ENCODE measurements around the gene OR5D16. TPM values are rescaled to one million over a fixed set of nuclear protein-coding genes. Genes with fewer than 3 reads are reported as not detected.

Gene OR5D16
- total and polyA plus RNA-seq, 2 of the 13 experiments (the other 11 are each of a cell fraction or from before 2014, with no cell fraction given): not detected

DNA sequence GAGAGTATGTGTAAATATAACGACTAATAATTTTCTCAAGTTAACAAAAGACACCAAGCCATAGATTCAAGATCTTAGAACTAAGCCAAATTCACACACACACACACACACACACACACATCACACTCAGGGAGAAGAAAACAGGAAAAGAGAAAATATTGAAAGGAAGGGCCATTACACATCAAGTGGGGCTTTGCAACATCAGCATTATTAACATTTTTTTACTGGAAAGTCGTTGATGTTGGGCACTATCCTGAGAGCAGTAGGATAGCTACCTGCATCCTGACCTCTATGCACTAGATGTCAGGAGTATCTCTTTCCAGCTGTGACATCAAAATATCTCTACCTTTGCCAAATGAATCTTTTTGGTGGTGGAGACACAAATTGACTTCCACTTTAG lies 8.9 kb downstream of the OR5D16 start:
- 2% methylated on average over 2 of the region's 2 CpGs for WGBS (ENCODE audit: low lambda C conversion rate)
- H3K9me3 ChIP-seq (ENCODE audit: low read length): peaks cover 23% of the 10 kb centered on the region
- no peaks in the 10 kb centered on the region for H3K36me3 ChIP-seq (replicated peaks in 1 of 2; ENCODE audit: control insufficient read depth in 1 of 2, insufficient read depth in 2 of 2, low read length in 2 of 2)
- intact Hi-C loops (cut with micrococcal nuclease; ENCODE audit: unreplicated experiment) (no loop called here), in situ Hi-C loops (cut with HindIII; ENCODE audit: extremely low pct_ligation_motif_present, low pct_unique_long_range_greater_than_20kb) (no loop called here)
- H3K4me2 ChIP-seq (ENCODE audit: low read depth, low read length): no peak overlapping the region
- DNase-seq (ENCODE audit: low spot score) (no peak), FAIRE-seq (no peak), ATAC-seq (no peak)
- H3K27ac ChIP-seq (ENCODE audit: extremely low read length, insufficient read depth, low read length): no peak overlapping the region
- no peak for TF ChIP-seq ZNF3 (CRISPR knock-in tag; IDR thresholded peaks at IDR 0.05)
- TF ChIP-seq NFE2 (CRISPR knock-in tag; IDR thresholded peaks at IDR 0.05): no peak
- peak; percentile 44; the same call in 1 of the 2 replicates for TF ChIP-seq MAFF (IDR thresholded peaks at IDR 0.05; ENCODE audit: low read depth, low read length)
- TF ChIP-seq MAFK (conservative IDR thresholded peaks at IDR 0.05 in 1 of 2, IDR thresholded peaks at IDR 0.05 in 1 of 2; ENCODE audit: low read length in 2 of 2): peak; percentile 32 to 74; a peak in 2 of 4 replicates
- no peaks in the 10 kb centered on the region for H4K20me1 ChIP-seq (ENCODE audit: insufficient read depth, low read length)
- H3K79me2 ChIP-seq (ENCODE audit: insufficient read depth, low read length): no peaks in the 10 kb centered on the region
- BruUV-seq (replicated peaks): no TSS peak
- CTCF ChIA-PET (ENCODE audit: low intra/inter-chr PET ratio, low total read pairs): no interaction called here
- no peaks in the 10 kb centered on the region for H3K27me3 ChIP-seq (ENCODE audit: control insufficient read depth in 1 of 2, insufficient read depth in 2 of 2, low read length in 2 of 2)
- POLR2A ChIA-PET: no interaction called here
- no peak overlapping the region for H2AFZ ChIP-seq (ENCODE audit: low read length)
- H3K4me1 ChIP-seq (ENCODE audit: insufficient read depth, low read length): no peaks in the 10 kb centered on the region
- H3K4me3 ChIP-seq (replicated peaks in 1 of 3; ENCODE audit: insufficient read depth in 1 of 3, low read depth in 2 of 3, low read length in 3 of 3): no peak overlapping the region
- H3K9ac ChIP-seq (ENCODE audit: insufficient read depth, low read depth, low read length): no peak overlapping the region

DNA sequence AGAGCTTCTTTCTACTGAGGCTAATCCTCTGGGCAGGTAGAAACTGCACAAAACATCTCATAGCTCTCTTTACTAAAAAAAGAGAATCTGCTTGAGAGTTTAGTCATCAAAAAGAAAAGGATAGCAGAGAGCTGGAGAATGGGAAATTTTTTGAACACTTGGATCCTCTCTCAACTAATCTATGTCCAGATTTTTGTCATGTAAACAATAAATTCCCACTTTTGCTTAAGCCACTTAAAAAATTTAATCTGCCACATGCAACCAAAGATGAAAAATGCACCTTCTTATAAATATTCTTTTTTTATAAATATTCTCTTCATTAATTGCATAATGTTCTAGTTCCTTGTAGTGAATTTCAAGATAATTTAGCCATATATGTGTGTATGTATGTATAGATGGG lies 10.5 kb downstream of the OR5D16 start:
- in situ Hi-C loops (cut with HindIII; ENCODE audit: extremely low pct_ligation_motif_present, low pct_unique_long_range_greater_than_20kb) (no loop called here), intact Hi-C loops (cut with micrococcal nuclease; ENCODE audit: unreplicated experiment) (no loop called here)
- DNase-seq (ENCODE audit: low spot score) (no peak), FAIRE-seq (no peak), ATAC-seq (no peak)
- TF ChIP-seq MAFK (conservative IDR thresholded peaks at IDR 0.05 in 1 of 2, IDR thresholded peaks at IDR 0.05 in 1 of 2; ENCODE audit: low read length in 2 of 2): peak; percentile 76 to 90
- TF ChIP-seq ZNF761 (CRISPR knock-in tag; conservative IDR thresholded peaks at IDR 0.05): no peak
- no peak for TF ChIP-seq ZNF335 (CRISPR knock-in tag; IDR thresholded peaks at IDR 0.05)
- peak; percentile 83 for TF ChIP-seq MAFF (IDR thresholded peaks at IDR 0.05; ENCODE audit: low read depth, low read length)
- TF ChIP-seq, protein P1, sequence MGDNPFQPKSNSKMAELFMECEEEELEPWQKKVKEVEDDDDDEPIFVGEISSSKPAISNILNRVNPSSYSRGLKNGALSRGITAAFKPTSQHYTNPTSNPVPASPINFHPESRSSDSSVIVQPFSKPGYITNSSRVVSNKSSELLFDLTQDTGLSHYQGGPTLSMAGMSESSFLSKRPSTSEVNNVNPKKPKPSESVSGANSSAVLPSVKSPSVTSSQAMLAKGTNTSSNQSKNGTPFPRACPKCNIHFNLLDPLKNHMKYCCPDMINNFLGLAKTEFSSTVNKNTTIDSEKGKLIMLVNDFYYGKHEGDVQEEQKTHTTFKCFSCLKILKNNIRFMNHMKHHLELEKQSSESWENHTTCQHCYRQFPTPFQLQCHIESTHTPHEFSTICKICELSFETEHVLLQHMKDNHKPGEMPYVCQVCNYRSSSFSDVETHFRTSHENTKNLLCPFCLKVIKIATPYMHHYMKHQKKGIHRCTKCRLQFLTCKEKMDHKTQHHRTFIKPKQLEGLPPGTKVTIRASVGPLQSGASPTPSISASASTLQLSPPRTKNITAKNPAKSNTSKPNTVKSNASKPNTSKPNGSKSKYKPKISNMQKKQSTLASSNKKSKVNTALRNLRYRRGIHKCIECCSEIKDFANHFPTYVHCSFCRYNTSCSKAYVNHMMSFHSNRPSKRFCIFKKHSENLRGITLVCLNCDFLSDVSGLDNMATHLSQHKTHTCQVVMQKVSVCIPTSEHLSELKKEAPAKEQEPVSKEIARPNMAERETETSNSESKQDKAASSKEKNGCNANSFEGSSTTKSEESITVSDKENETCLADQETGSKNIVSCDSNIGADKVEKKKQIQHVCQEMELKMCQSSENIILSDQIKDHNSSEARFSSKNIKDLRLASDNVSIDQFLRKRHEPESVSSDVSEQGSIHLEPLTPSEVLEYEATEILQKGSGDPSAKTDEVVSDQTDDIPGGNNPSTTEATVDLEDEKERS (CRISPR knock-in tag; IDR thresholded peaks at IDR 0.05): no peak
- TF ChIP-seq, protein P2, sequence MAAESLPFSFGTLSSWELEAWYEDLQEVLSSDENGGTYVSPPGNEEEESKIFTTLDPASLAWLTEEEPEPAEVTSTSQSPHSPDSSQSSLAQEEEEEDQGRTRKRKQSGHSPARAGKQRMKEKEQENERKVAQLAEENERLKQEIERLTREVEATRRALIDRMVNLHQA (CRISPR knock-in tag; IDR thresholded peaks at IDR 0.05): no peak
- TF ChIP-seq, protein P3, sequence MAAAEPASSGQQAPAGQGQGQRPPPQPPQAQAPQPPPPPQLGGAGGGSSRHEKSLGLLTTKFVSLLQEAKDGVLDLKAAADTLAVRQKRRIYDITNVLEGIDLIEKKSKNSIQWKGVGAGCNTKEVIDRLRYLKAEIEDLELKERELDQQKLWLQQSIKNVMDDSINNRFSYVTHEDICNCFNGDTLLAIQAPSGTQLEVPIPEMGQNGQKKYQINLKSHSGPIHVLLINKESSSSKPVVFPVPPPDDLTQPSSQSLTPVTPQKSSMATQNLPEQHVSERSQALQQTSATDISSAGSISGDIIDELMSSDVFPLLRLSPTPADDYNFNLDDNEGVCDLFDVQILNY (CRISPR knock-in tag; conservative IDR thresholded peaks at IDR 0.05): no peak
- no peak for TF ChIP-seq ZNF768 (CRISPR knock-in tag; IDR thresholded peaks at IDR 0.05)
- no peak for TF ChIP-seq ZNF773 (CRISPR knock-in tag; IDR thresholded peaks at IDR 0.05; ENCODE audit: borderline replicate concordance)
- TF ChIP-seq, protein P4, sequence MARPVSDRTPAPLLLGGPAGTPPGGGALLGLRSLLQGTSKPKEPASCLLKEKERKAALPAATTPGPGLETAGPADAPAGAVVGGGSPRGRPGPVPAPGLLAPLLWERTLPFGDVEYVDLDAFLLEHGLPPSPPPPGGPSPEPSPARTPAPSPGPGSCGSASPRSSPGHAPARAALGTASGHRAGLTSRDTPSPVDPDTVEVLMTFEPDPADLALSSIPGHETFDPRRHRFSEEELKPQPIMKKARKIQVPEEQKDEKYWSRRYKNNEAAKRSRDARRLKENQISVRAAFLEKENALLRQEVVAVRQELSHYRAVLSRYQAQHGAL (CRISPR knock-in tag; IDR thresholded peaks at IDR 0.05; ENCODE audit: not compliant biosample characterization): no peak
- Histone ChIP-seq H3K9ac (ENCODE audit: insufficient read depth, low read depth, low read length) (no peak overlapping the region), H4K20me1 (ENCODE audit: insufficient read depth, low read length) (no peaks in the 10 kb centered on the region), H3K4me3 (replicated peaks in 1 of 3; ENCODE audit: insufficient read depth in 1 of 3, low read depth in 2 of 3, low read length in 3 of 3) (no peak overlapping the region), H3K27ac (ENCODE audit: extremely low read length, insufficient read depth, low read length) (no peak overlapping the region), H3K4me2 (ENCODE audit: low read depth, low read length) (no peak overlapping the region), H3K27me3 (ENCODE audit: control insufficient read depth in 1 of 2, insufficient read depth in 2 of 2, low read length in 2 of 2) (no peaks in the 10 kb centered on the region), H3K4me1 (ENCODE audit: insufficient read depth, low read length) (no peaks in the 10 kb centered on the region), H2AFZ (ENCODE audit: low read length) (no peak overlapping the region), H3K36me3 (replicated peaks in 1 of 2; ENCODE audit: control insufficient read depth in 1 of 2, insufficient read depth in 2 of 2, low read length in 2 of 2) (no peaks in the 10 kb centered on the region), H3K9me3 (ENCODE audit: low read length) (peaks cover 23% of the 10 kb centered on the region), H3K79me2 (ENCODE audit: insufficient read depth, low read length) (no peaks in the 10 kb centered on the region)
- POLR2A ChIA-PET: no interaction called here
- BruUV-seq (replicated peaks): no TSS peak
- CTCF ChIA-PET (ENCODE audit: low intra/inter-chr PET ratio, low total read pairs): no interaction called here
